ENCODE measurements around the gene GSN.
"Not testable (repeated sequence)": the region's sequence is repeated elsewhere in the genome, so short reads cannot be mapped to it uniquely, and the experiment has no call there.

GSN gene

GRCh38 chr9:121289026-121289771 lies 21.2 kb downstream of the GSN start:
- no peak for DNase-seq

GRCh38 chr9:121289772-121290370 lies 21.9 kb downstream of the GSN start:
- DNase-seq = no peak

DNA sequence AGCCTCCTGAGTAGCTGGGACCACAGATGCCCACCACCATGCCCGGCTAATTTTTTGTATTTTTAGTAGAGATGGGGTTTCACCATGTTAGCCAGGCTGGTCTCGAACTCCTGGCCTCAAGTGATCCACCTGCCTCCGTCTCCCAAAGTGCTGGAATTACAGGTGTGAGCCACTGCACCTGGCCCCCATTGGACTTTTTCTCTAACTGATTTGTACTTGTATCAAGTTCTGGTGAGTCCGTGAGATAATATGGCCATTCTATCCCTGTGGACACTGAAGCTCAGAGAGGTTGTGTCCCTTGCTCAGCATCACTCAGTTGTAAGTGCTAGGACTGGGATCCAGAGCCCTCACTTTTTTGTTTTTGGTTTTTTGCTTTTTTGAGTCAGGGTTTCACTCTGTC lies 23.6 kb downstream of the GSN start:
- DNase-seq = not testable (repeated sequence)

- no peak for DNase-seq
These were observed 24.1 kb downstream of the GSN start for GRCh38 chr9:121292051-121292450.

DNA sequence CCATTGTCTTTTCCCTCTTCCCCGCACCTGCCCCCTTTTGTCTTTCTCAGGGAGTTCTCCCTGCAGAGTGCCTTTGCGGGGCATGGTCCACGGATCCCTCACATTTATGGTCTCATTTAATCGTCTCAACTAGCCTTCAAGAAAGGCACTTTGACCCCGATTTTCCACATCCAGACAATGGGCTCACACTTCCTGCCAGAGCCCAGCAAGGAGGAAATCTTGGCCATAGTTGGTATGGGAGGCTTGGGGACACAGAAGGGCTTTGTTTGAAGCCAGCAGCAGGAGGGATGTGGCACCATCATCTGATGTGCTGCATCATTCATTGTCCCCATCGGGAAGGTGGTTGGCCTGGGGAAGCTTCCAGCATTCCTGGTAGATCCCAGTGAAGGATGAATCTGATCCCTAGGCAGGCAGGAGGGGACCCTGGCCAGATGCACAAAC lies 24.9 kb downstream of the GSN start:
- DNase-seq = no peak

- no peak for DNase-seq
These were observed 26.3 kb downstream of the GSN start for GRCh38 chr9:121294151-121294743.

- DNase-seq = no peak
These were observed 27.1 kb downstream of the GSN start for GRCh38 chr9:121294866-121295661.

DNA sequence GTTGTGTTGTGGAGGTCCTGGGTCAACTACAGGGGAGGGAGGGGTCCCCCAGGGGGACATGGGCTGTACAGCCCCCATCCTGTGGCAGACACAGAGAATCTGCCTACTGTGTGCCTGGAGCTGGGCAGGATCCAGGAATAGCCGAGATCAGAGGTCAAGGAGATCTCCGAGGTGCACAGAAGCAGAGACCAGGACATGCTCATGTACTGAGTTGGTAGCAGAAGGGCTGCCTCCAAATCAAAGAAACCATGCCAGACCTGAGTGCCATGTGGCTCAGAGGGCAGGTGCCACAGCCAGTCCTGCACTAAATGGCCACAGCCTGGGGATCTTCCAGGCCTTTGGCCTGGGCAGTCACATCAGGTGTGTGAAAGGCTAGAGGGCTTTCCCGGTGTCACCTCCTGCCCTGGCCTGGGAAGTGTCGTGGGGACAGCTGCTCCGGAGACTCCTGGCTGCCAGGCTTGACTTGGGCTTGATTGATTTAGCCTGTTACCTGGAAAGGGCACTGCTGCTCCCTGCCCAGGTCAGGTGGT lies 27.8 kb downstream of the GSN start:
- no peak for DNase-seq

DNA sequence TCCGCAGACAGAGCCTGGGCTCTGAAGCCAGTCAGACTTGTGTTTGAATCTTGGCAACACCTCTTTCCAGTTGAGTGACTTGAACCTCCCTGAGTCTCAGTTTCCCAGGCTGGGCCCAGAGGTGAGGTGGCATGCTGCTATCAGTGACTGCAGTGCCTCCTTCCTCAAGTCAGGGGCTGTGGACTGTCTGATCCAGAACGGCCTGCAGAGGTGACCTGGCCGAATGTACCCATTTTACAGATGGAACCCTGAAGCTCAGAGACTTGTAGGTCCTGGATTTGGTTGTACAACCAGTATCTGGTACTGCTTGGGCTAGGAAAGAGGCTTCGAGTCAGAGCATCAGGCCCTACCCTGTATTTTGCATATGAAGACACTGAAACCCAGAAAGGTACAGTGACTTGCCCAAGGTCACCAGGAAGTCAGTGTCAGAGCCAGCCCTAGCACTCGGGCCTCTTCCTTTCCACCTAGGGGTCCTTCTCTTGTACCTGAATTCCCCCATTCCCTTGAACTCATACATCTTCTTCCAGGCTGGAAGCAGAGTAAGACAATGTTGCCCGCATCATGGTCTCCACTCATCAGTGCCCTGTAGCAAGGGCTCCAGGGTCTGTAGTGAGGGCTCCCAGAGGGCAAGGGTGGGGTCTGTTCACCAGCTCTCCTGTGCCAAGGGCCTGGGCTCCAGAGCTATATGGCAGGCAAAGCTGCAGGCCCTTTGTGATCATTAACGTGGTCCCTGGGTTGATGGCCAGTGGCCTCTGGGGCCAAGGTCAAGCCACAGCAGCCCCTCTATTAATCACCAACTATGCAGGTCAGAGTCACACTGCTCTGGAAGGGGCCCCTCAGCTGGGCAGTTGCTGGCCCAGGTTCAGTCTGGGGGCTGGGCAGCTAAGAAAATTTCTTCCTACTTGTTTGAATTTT lies 28.5 kb downstream of the GSN start:
- no peak for DNase-seq

DNA sequence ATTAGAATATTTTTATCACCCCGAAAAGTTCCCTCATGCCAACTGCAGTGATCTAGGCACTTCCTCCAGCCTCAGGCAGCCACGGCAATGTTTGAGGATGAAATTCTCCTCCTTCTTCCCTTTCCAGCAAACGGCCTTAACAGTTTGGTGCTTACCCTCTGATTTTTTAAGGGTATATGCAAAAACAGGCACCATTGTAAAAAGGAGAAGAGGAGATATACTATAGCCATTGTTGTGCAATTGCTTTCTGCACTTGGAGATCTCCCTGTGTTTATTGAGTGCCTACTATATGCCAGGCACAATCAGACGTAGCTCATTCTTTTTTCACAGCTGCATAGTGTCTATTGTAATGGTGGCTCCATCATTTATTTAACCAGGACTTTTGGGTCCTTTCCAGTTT lies 29.4 kb downstream of the GSN start:
- no peak for DNase-seq

- DNase-seq = no peak
These were observed 30.1 kb downstream of the GSN start for GRCh38 chr9:121298016-121298538.

DNA sequence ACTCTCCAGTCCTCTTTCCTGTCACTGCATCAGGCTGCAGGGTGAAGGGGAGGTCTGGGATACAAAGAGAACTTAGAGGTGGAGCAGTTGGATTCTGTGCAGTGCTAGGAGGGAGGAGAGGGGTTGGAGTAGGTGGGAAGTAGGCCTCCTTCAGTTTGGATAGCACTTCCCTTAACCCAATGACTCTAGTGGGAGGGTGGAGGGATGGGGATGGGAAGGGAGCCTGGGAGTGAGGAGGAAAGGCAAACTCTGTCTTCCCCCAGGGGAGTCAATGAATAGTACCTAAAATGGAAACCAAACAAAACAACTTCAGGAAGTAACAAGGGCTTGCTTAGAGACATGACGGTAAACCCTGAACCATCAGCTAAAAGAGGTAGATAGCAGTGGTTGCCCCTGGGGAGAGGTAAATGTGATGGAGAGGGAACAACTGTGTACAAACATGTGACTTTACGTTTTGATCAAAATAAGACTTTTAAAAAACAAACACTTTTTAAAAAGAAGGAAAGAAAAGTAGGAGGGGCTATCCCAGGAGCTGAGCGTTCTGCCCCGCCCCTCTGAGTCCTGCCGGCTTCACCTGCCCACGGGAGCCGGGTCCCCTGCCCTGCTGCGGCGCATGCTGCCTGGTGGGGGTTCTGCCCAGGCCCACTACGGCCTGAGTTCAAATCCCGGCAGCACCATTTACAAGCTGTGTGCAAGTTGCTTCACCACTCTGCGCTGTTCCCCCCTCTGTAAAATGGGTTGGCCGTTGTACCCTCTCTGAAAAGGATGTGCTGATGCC lies 30.9 kb downstream of the GSN start:
- DNase-seq = no peak

GRCh38 chr9:121299467-121300282 lies 31.7 kb downstream of the GSN start:
- peak; percentile 60 for DNase-seq

- DNase-seq = peak; percentile 60
These were observed 32.5 kb downstream of the GSN start for GRCh38 chr9:121300283-121301119.

DNA sequence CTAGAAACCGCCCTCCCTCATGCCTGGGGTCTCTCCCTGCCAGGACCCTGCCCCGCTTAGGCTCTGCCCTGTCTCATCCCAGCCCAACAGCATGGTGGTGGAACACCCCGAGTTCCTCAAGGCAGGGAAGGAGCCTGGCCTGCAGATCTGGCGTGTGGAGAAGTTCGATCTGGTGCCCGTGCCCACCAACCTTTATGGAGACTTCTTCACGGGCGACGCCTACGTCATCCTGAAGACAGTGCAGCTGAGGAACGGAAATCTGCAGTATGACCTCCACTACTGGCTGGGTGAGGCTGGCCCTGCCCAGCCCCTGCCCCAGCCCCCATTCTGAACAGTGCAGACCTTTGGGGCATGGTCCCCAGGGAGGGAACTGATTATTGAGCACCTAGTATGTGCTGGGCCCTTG lies 33.9 kb downstream of the GSN start:
- no peak for DNase-seq

DNA sequence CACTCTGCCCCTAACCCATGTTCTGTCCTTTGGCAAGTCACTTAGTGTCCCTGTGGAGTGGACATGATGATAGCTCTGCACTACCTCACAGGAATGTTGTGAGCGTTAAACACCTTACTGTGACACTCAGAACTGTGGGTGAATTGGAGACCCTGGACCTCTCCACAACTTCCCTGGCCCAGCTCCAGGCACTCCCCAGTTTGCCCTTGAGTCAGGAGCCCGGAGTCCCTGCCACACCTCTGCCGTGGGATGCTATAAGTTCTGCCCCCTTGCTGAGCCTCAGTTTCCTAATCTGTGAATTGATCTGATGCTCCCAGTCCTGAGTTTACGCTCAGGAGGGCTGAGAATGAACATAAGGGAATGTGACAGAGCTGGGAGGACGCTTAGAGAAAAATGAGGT lies 34.4 kb downstream of the GSN start:
- DNase-seq = no peak

- no peak for DNase-seq
These were observed 34.8 kb downstream of the GSN start for GRCh38 chr9:121302786-121303185.

- no peak for DNase-seq
These were observed 35.8 kb downstream of the GSN start for GRCh38 chr9:121303456-121304451.

Measured in DMS79 treated with DMSO at 0.1 percent for 48 hours (cell line).